ENCODE results near the gene COMMD7.

Gene COMMD7

GRCh38 chr20:32786059-32786760 lies 42.9 kb upstream of the COMMD7 start:
- TF ChIP-seq CTCF (IDR thresholded peaks at IDR 0.05; ENCODE audit: low read depth, low read length, missing control alignments): no peak
- H3K4me3 ChIP-seq (replicated peaks; ENCODE audit: low read depth, low read length): no peak overlapping the region
- DNase-seq (ENCODE audit: extremely low read depth, low read depth): no peak

GRCh38 chr20:32784369-32785080 lies 41.3 kb upstream of the COMMD7 start:
- no peak overlapping the region for H3K4me3 ChIP-seq (replicated peaks; ENCODE audit: low read depth, low read length)
- no peak for TF ChIP-seq CTCF (IDR thresholded peaks at IDR 0.05; ENCODE audit: low read depth, low read length, missing control alignments)
- DNase-seq (ENCODE audit: extremely low read depth, low read depth): no peak

DNA sequence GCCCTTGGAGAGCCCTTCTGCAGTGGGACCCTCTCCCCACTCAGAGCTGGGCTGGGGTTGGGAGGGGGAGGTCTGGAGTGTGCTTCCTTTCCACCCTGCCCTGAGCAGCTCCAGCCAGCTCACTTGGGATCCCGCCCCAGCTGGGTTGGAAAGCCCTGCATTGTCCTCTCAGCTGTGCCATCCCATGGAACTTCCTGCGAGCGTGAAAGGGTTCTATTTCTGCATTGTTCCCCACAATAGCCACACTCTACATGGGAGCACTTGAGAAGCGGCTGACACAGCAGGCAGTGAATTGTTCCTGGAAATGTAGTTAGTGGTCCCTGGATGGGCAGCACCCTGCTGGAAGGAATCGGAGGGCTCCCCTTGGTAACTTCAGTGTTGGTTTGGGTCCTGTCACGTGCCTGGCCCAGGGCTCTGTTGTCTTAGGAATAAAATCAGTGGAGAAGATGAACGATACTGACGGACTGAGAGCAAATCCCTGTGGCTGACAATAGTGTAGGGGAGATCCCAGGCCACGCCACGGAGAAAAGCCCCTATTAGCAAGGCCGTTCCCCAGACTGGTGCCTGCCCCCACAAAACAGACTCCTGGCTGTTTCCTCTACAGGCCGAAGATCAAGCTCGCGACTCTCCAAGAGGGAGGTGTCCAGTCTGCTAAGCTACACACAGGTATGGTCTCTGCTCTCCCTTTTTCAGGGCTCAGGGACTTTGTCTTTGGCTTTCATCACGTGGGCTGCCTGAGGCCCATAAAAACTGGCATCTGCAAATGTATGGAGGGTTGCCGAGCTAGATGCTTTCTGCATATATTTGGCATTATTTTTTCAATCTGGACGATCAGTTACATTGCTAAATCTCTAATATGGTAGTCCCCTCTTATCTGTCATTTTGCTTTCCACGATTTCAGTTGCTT lies 37.7 kb upstream of the COMMD7 start:
- no peak overlapping the region for H3K4me3 ChIP-seq (replicated peaks; ENCODE audit: low read depth, low read length)
- no peak for DNase-seq (ENCODE audit: extremely low read depth, low read depth)
- TF ChIP-seq CTCF (IDR thresholded peaks at IDR 0.05; ENCODE audit: low read depth, low read length, missing control alignments): no peak

GRCh38 chr20:32780278-32780677 lies 37.0 kb upstream of the COMMD7 start:
- no peak overlapping the region for H3K4me3 ChIP-seq (replicated peaks; ENCODE audit: low read depth, low read length)
- TF ChIP-seq CTCF (IDR thresholded peaks at IDR 0.05; ENCODE audit: low read depth, low read length, missing control alignments): no peak
- no peak for DNase-seq (ENCODE audit: extremely low read depth, low read depth)

DNA sequence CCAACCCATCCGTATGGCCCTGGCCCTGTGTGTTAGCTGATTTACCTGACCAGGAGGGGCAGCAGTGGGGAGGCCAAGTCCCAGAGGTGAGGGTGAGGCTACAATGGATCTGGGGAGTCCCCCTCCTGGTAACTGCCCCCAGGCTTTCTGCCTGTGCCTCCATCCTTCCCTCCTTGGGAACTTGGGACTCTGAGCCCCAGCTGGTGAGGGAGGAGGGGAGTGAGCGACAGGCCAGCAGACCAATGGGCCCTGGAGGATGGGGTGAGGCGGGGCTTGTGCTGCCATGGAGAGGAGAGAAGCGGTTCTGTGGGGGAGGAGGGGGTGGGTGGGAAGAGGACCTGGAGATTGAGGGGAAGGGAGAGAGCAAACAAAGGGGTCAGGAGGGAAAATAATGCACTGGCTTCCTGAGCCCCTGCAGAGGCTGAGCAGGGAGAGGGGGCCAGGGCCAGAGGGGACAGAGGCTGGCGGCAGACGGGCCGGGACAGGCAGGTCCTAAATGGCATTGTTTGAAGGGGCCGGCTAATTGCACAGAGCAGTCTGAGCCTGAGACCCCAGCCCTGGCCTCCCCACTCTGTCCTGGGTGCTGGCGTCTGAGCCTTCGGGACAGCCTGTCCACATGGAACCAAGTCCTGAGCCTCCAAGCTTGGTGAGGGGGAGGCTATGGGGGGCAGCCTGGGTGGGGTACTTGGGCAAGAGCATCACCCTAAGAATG lies 36.4 kb upstream of the COMMD7 start:
- DNase-seq (ENCODE audit: extremely low read depth, low read depth): no peak
- no peak overlapping the region for H3K4me3 ChIP-seq (replicated peaks; ENCODE audit: low read depth, low read length)
- no peak for TF ChIP-seq CTCF (IDR thresholded peaks at IDR 0.05; ENCODE audit: low read depth, low read length, missing control alignments)

Measured in HFF-Myc (cell line).